Pancreas (tissue), 10 donors: ENCODE results near the gene SGPP1. TPM values are rescaled to one million over a fixed set of nuclear protein-coding genes. Genes with fewer than 3 reads are reported as not detected.

ENCODE experiments used
- ATAC-seq, 4 donors: fragments of 200-7000 bp; cut with Tn5 transposase; one replicate each; pipeline versions ENCODE4 v1.8.0 to v1.9.1; 2020; ENCODE audit warnings: mild to moderate bottlenecking in 4 of 4, moderate library complexity in 4 of 4
- DNase-seq, 6 donors: peaks; one replicate each; pipeline ENCODE4 v3.0.0-alpha.2; 2020
- FAIRE-seq: peaks from 2 replicates; lab custom pipeline; 2012; peaks lifted over from hg19 to GRCh38; lab: Jason Lieb, UNC
- H3K27ac ChIP-seq, 4 donors: fragments of 200-600 bp; sonication (generic); 1 replicate in 3 of 4; 2 replicates in 1 of 4; pipeline versions ENCODE4 v1.5.0 to v1.8.0; 2020
- H3K27me3 ChIP-seq, 4 donors: fragments of 200-600 bp; one replicate each; pipeline ENCODE4 v1.8.0; 2021
- H3K36me3 ChIP-seq, 3 donors: fragments of 200-600 bp; sonication (generic) in 1 of 3; one replicate each; pipeline versions ENCODE4 v1.5.0 to v1.8.0; 2020 to 2021
- H3K4me1 ChIP-seq, 3 donors: fragments of 200-600 bp; one replicate each; pipeline ENCODE4 v1.8.0; 2021
- H3K4me3 ChIP-seq, 4 donors: fragments of 200-600 bp; sonication (generic) in 2 of 4; one replicate each; pipeline versions ENCODE4 v1.5.0 to v1.8.0; 2020 to 2021
- H3K9me3 ChIP-seq, 4 donors: fragments of 200-600 bp; one replicate each; pipeline ENCODE4 v1.8.0; 2021
- CTCF ChIP-seq, 4 donors: fragments of 200-600 bp; sonication (generic) in 3 of 4; IDR thresholded peaks; one replicate each; pipeline versions ENCODE4 v1.5.0 to v1.8.0; 2021; ENCODE audit warnings: antibody characterized with exemption in 4 of 4
- WGBS, 2 donors: extraction: QIAGEN DNeasy Blood & Tissue Kit; methylation state at CpG; one replicate each; pipeline ENCODE4 v1.1.7; 2013; 5-methylcytosine and 5-hydroxymethylcytosine counted together
- intact Hi-C, 3 donors: fragments of 100-400 bp; cut with DNase I; formaldehyde crosslinking; loops; one replicate each; pipeline versions ENCODE4 v1.11.1 to v1.14.2; 2022
- polyA plus RNA-seq, 2 donors: library from polyadenylated mRNA; stranded (reverse); fragments of 200-250 nt; gene quantifications; one replicate each; pipeline ENCODE4 v1.2.3, GENCODE V29; 2013
- total RNA-seq, 6 donors: library from RNA; stranded (reverse); fragmentation: NEBNext Ultra II Directional in 4 of 6; extraction: Animal tissue kit (Norgen Biotek cat#: 25700) in 4 of 6; gene quantifications; one replicate each; pipeline versions ENCODE4 v1.2.1 to v1.2.4, GENCODE V29; 2021 to 2023
- donor health status: healthy with polysubstance abuse.
- donor health status: DM: no; HTN: no; CAD: no; lungs with moderate emphysema.
- donor health status: DM: no; HTN: no; CAD: no.
- donor health status: control.
- donor health status: control.
- donor health status: Bipolar disorder and iron deficiency.
- donor health status: DM: yes; HTN: yes; CAD: no.
- donor health status: DM: no; HTN: no; CAD: no.
- donor health status: DM: no; HTN: no; CAD: no.
- donor health status: DM: yes; HTN: yes; CAD: no.

SGPP1 gene
- total and polyA plus RNA-seq, 8 donors: 5.7 to 14.3 (median 10.9) TPM

- DNase-seq: peak in 2 of 6 donors; percentile 48 to 51
- Histone ChIP-seq H3K4me1 (peaks cover 5 to 10% (median 8%) of the 10 kb centered on the region in 3 donors), H3K27ac (peak overlapping the region; percentile 33 to 72 (median 54)), H3K4me3 (no peak overlapping the region), H3K9me3 (no peaks in the 10 kb centered on the region), H3K27me3 (no peaks in the 10 kb centered on the region), H3K36me3 (peaks cover 0 to 3% (median 0%) of the 10 kb centered on the region in 3 donors)
- peak; percentile 68 to 97 (median 92) for ATAC-seq
- no peak for TF ChIP-seq CTCF (IDR thresholded peaks at IDR 0.05)
- FAIRE-seq: no peak
- 40 to 44% methylated on average over 3 of the region's 3 CpGs for WGBS, 2 donors
- intact Hi-C loops: no loop called here
Observed at GRCh38 chr14:63650256-63650952, 77.5 kb downstream of the SGPP1 start.

GRCh38 chr14:63647696-63648410, 80.0 kb downstream of the SGPP1 start:
- ATAC-seq: no peak
- Histone ChIP-seq H3K27ac (no peak overlapping the region), H3K27me3 (no peaks in the 10 kb centered on the region), H3K9me3 (no peaks in the 10 kb centered on the region), H3K4me1 (peaks cover 9 to 14% (median 10%) of the 10 kb centered on the region in 3 donors), H3K4me3 (no peak overlapping the region), H3K36me3 (peaks cover 0 to 3% (median 0%) of the 10 kb centered on the region in 3 donors)
- 72 to 80% methylated on average over 6 of the region's 6 CpGs for WGBS, 2 donors
- intact Hi-C loops: no loop called here
- TF ChIP-seq CTCF (IDR thresholded peaks at IDR 0.05): no peak
- DNase-seq: no peak
- no peak for FAIRE-seq

GRCh38 chr14:63644741-63645140, 83.1 kb downstream of the SGPP1 start:
- WGBS, 2 donors: 91 to 94% methylated on average over 2 of the region's 2 CpGs
- H3K9me3 ChIP-seq: no peaks in the 10 kb centered on the region
- no peaks in the 10 kb centered on the region for H3K27me3 ChIP-seq
- intact Hi-C loops: no loop called here
- H3K36me3 ChIP-seq: peaks cover 0 to 3% (median 0%) of the 10 kb centered on the region in 3 donors
- DNase-seq (no peak), FAIRE-seq (no peak), ATAC-seq (no peak)
- no peak for TF ChIP-seq CTCF (IDR thresholded peaks at IDR 0.05)
- peaks cover 0 to 7% (median 5%) of the 10 kb centered on the region in 3 donors for H3K4me1 ChIP-seq
- H3K4me3 ChIP-seq: no peak overlapping the region
- no peak overlapping the region for H3K27ac ChIP-seq

- Histone ChIP-seq H3K27me3 (no peaks in the 10 kb centered on the region), H3K4me1 (peaks cover 0 to 15% (median 7%) of the 10 kb centered on the region in 3 donors), H3K4me3 (peak overlapping the region; percentile 31 to 56 (median 46)), H3K36me3 (peaks cover 0 to 3% (median 0%) of the 10 kb centered on the region in 3 donors), H3K9me3 (no peaks in the 10 kb centered on the region), H3K27ac (peak overlapping the region in 3 of 4 donors; percentile 93 to 97 (median 95))
- WGBS, 2 donors: 52 to 58% methylated on average over 8 of the region's 8 CpGs
- intact Hi-C loops: no loop called here
- DNase-seq (no peak), FAIRE-seq (peak; percentile 41), ATAC-seq (no peak)
- no peak for TF ChIP-seq CTCF (IDR thresholded peaks at IDR 0.05)
Observed at GRCh38 chr14:63642656-63643382, 85.0 kb downstream of the SGPP1 start.
